H1 (cell line): Measurements from ENCODE around the gene GSTCD. TPM values are rescaled to one million over a fixed set of nuclear protein-coding genes. Genes with fewer than 3 reads are reported as not detected.
A peak's percentile ranks its signal among the peaks of the same experiment; 100 is the strongest.

ENCODE experiments used
- BCL11A ChIP-seq, 2 experiments: IDR thresholded peaks; one replicate each; pipeline ENCODE4 v1.6.1; 2011; ENCODE audit warnings: low read depth in 2 of 2, low read length in 2 of 2, mild to moderate bottlenecking in 2 of 2
- BRCA1 ChIP-seq: IDR thresholded peaks from 2 replicates; pipeline ENCODE4 v1.6.1; 2012; ENCODE audit warnings: low read depth, low read length, improper control_type of control experiment
- CBX8 ChIP-seq: fragments of 300-800, 300-1000 bp; sonication (generic); IDR thresholded peaks from 2 replicates; pipeline ENCODE4 v1.7.1; 2016; ENCODE audit warnings: low read depth, low read length, borderline replicate concordance
- CTBP2 ChIP-seq: IDR thresholded peaks from 2 replicates; pipeline ENCODE4 v1.7.0; 2011; ENCODE audit warnings: borderline replicate concordance, mild to moderate bottlenecking, moderate library complexity, mixed read lengths, low read length; ENCODE audit not compliant: insufficient read depth, insufficient read length
- GABPA ChIP-seq: IDR thresholded peaks from 2 replicates; pipeline ENCODE4 v1.6.1; 2011; ENCODE audit warnings: mild to moderate bottlenecking, low read length, moderate library complexity, borderline replicate concordance; ENCODE audit not compliant: insufficient read depth
- KDM1A ChIP-seq: fragments of 200-600, 300-600 bp; sonication (generic); IDR thresholded peaks from 2 replicates; pipeline ENCODE4 v1.7.1; 2016; ENCODE audit warnings: mild to moderate bottlenecking, low read length, borderline replicate concordance
- MAFK ChIP-seq: IDR thresholded peaks from 2 replicates; pipeline ENCODE4 v1.6.1; 2012; ENCODE audit warnings: low read depth, mild to moderate bottlenecking, improper control_type of control experiment, low read length
- PHF8 ChIP-seq: fragments of 200-600 bp; sonication (generic); conservative IDR thresholded peaks from 2 replicates; pipeline ENCODE4 v1.7.1; 2012; ENCODE audit warnings: low read depth, mild to moderate bottlenecking, inconsistent platforms, low read length, moderate library complexity
- RAD21 ChIP-seq, 2 experiments: IDR thresholded peaks in 1 of 2; conservative IDR thresholded peaks in 1 of 2; 2 replicates each; pipeline ENCODE4 v1.6.1; 2011; ENCODE audit warnings: low read depth in 2 of 2, low read length in 2 of 2, improper control_type of control experiment in 1 of 2, inconsistent platforms in 1 of 2, mild to moderate bottlenecking in 1 of 2, moderate library complexity in 1 of 2
- RFX5 ChIP-seq: IDR thresholded peaks from 2 replicates; pipeline ENCODE4 v1.6.1; 2011; ENCODE audit warnings: low read depth, low read length, improper control_type of control experiment, borderline replicate concordance
- SAP30 ChIP-seq: fragments of 300-600 bp; sonication (generic); IDR thresholded peaks from 2 replicates; pipeline ENCODE4 v1.7.1; 2012; ENCODE audit warnings: low read length, moderate library complexity, mild to moderate bottlenecking, inconsistent platforms; ENCODE audit not compliant: insufficient read depth, insufficient replicate concordance
- TCF12 ChIP-seq: IDR thresholded peaks from 2 replicates; pipeline ENCODE4 v1.6.1; 2011; ENCODE audit warnings: low read depth, mild to moderate bottlenecking, low read length
- TEAD4 ChIP-seq: IDR thresholded peaks from 2 replicates; pipeline ENCODE4 v1.6.1; 2012; ENCODE audit warnings: low read depth, low read length, inconsistent platforms, mixed read lengths
- polyA plus RNA-seq, 7 experiments: library from polyadenylated mRNA; depleted of rRNA in 3 of 7; stranded (reverse) in 5 of 7; unstranded in 2 of 7; fragments of >200 nt in 5 of 7; fragments of 200-250 nt in 2 of 7; gene quantifications; 1 replicate in 5 of 7; 2 replicates in 1 of 7; 4 replicates in 1 of 7; pipeline versions ENCODE4 v1.2.1 to v1.2.3, GENCODE V29; 2011 to 2013; ENCODE audit warnings: missing spikeins in 2 of 7, mixed read lengths in 2 of 7
- total RNA-seq: library from RNA; stranded (reverse); fragmentation: NEBNext Ultra II Directional; extraction: Animal tissue kit (Norgen Biotek cat#: 25700); gene quantifications from 2 replicates; pipeline ENCODE4 v1.2.1, GENCODE V29; 2021

GSTCD gene
- total and polyA plus RNA-seq, 2 of the 8 experiments (the other 6 are each of a cell fraction or from before 2014, with no cell fraction given), result 8.5 to 24.6 TPM

DNA sequence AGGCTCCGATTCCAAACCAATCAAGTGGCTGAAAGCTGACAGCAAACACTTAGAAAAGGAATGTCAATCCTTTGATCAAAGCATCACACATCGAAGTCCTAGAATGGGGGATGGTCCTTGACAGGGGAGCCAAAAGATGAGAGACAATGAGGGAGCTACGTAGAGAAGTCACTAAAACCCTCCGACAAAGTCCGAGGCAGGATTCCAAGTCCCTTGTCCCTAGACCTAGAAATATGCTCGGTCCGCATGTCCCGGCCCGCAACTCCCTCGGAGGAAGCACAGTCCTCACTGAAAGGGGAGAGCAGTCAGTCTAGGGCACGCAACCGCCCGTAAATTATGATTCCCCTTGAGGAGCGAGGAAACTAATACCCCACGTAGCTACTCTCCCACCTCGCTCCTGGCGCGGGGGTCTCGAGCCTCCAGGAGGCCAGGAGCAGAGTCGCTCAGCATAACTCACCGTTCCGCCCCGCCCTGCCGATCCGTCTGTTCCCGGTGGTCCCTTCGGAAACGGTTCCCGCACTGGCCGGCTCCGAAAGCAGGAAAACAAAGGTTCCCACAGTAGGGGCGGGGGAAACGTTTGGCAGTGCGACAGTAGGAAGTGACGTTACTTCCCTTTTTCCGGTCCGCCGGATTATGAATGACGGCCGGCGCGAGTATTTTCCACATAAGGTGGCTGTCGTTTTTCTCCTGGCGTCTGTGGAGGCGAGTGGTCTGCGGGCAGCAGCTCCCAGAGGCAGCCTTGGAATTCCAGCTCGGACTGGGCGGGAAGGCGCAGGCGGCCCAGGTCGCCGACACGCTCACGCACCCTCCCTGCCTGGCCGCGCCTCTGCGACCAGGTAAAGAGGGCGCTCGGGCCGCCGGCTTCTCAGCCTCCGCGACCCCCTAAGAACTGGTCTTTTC lies at the start of gene GSTCD, which contains the start of gene INTS12 (continued):
- no peak for TF ChIP-seq MAFK
- no peak for TF ChIP-seq RFX5
- peak; percentile 94 for TF ChIP-seq PHF8
- no peak for TF ChIP-seq CTBP2
- 0 out of 2 replicates have a peak, but pooled peaks have one; percentile 42 for TF ChIP-seq TCF12
- TF ChIP-seq TEAD4, result peak; percentile 66; the same call in 1 of the 2 replicates
- TF ChIP-seq BCL11A (IDR thresholded peaks at IDR 0.05; ENCODE audit: low read depth in 2 of 2, low read length in 2 of 2), result no peak
- TF ChIP-seq RAD21 (IDR thresholded peaks at IDR 0.05 in 1 of 2, conservative IDR thresholded peaks at IDR 0.05 in 1 of 2; ENCODE audit: low read depth in 2 of 2, low read length in 2 of 2), result peak; percentile 5 to 10; a peak in 1 of 4 replicates
- no peak for TF ChIP-seq CBX8
- TF ChIP-seq SAP30, result no peak
- TF ChIP-seq KDM1A, result no peak
- peak; percentile 98 for TF ChIP-seq GABPA
- TF ChIP-seq BRCA1, result no peak
